ENCODE measurements around the gene ITGB3. TPM values are rescaled to one million over a fixed set of nuclear protein-coding genes. Genes with fewer than 3 reads are reported as not detected.
A peak's percentile ranks its signal among the peaks of the same experiment; 100 is the strongest.

The ITGB3 gene
- total and polyA plus RNA-seq, 2 of the 4 experiments (the other 2 are of a cell fraction), result 9.8 to 17.6 TPM

GRCh38 chr17:47221154-47221553 is 32.5 kb upstream of the ITGB3 start:
- dilution Hi-C loops (cut with HindIII; ENCODE audit: low sequenced_read_pairs, unreplicated experiment), result no loop called here
- no peak overlapping the region for H2BK15ac ChIP-seq (ENCODE audit: low read depth, low read length)
- no peak overlapping the region for H4K5ac ChIP-seq (ENCODE audit: low read depth, low read length)
- H3K27me3 ChIP-seq (ENCODE audit: control insufficient read depth, insufficient read depth, low read length), result no peaks in the 10 kb centered on the region
- BruUV-seq (replicated peaks), result no TSS peak
- no peak overlapping the region for H3K23ac ChIP-seq (ENCODE audit: low read depth, low read length)
- H3K9me1 ChIP-seq (ENCODE audit: insufficient read depth, low read length), result peaks cover under 1% of the 10 kb centered on the region
- H3K14ac ChIP-seq (replicated peaks; ENCODE audit: low read depth, low read length), result no peak overlapping the region
- no peak overlapping the region for H4K91ac ChIP-seq (ENCODE audit: insufficient read depth, low read depth, low read length)
- H3K4me2 ChIP-seq (ENCODE audit: low read depth, low read length), result no peak overlapping the region
- DNase-seq (no peak), ATAC-seq (ENCODE audit: low read depth) (no peak)
- peaks cover 15% of the 10 kb centered on the region for H3K4me1 ChIP-seq (ENCODE audit: control insufficient read depth, insufficient read depth, low read length)
- no peak overlapping the region for H3K4me3 ChIP-seq (ENCODE audit: insufficient read depth, low read depth, low read length)
- no peak overlapping the region for H2BK5ac ChIP-seq (ENCODE audit: low read depth, low read length, poor library complexity, severe bottlenecking)
- no peak overlapping the region for H3K56ac ChIP-seq (ENCODE audit: extremely low read depth, insufficient read depth, low read length)
- no peaks in the 10 kb centered on the region for H3K9me3 ChIP-seq (ENCODE audit: control insufficient read depth, insufficient read depth, low read length)
- no peak overlapping the region for H2BK120ac ChIP-seq (ENCODE audit: low read depth, low read length)
- in situ Hi-C loops (cut with MboI; ENCODE audit: low sequenced_read_pairs), result loop anchor here (10.0 kb wide), 1 partner anchor 394 kb away; no protein-coding TSS in a partner anchor
- H3K36me3 ChIP-seq (ENCODE audit: control insufficient read depth, insufficient read depth, low read length), result no peaks in the 10 kb centered on the region
- H3K27ac ChIP-seq (ENCODE audit: insufficient read depth, low read length), result no peak overlapping the region
- no peak overlapping the region for H3K9ac ChIP-seq (ENCODE audit: low read depth, low read length)
- no peak overlapping the region for H2AK9ac ChIP-seq (replicated peaks; ENCODE audit: low read depth, low read length, poor library complexity)
- no peaks in the 10 kb centered on the region for H4K20me1 ChIP-seq (ENCODE audit: insufficient read depth, low read length)
- TF ChIP-seq MAFK (IDR thresholded peaks at IDR 0.05; ENCODE audit: low read depth, low read length), result no peak
- no peak for TF ChIP-seq CHD1 (IDR thresholded peaks at IDR 0.05; ENCODE audit: low read depth, low read length)
- no peak for TF ChIP-seq MXI1 (IDR thresholded peaks at IDR 0.05; ENCODE audit: borderline replicate concordance, low read depth, low read length)
- no peak for TF ChIP-seq CTCF (conservative IDR thresholded peaks at IDR 0.05; ENCODE audit: low read depth, low read length)
- TF ChIP-seq FOS (IDR thresholded peaks at IDR 0.05; ENCODE audit: low read depth, low read length), result no peak
- TF ChIP-seq MAZ (IDR thresholded peaks at IDR 0.05; ENCODE audit: borderline replicate concordance, low read depth, low read length), result no peak
- no peak for TF ChIP-seq RCOR1 (IDR thresholded peaks at IDR 0.05; ENCODE audit: insufficient replicate concordance, low read length)
- no peak for TF ChIP-seq SMC3 (IDR thresholded peaks at IDR 0.05; ENCODE audit: low read depth, low read length)
- TF ChIP-seq NFE2L2 (IDR thresholded peaks at IDR 0.05; ENCODE audit: low read depth, low read length), result no peak
- no peak for TF ChIP-seq ELK1 (IDR thresholded peaks at IDR 0.05; ENCODE audit: borderline replicate concordance, low read depth, low read length)
- TF ChIP-seq BHLHE40 (IDR thresholded peaks at IDR 0.05; ENCODE audit: low read depth, low read length), result no peak
- TF ChIP-seq CEBPB (IDR thresholded peaks at IDR 0.05; ENCODE audit: low read depth, low read length), result no peak
- TF ChIP-seq RAD21 (IDR thresholded peaks at IDR 0.05; ENCODE audit: low read length), result no peak
- TF ChIP-seq USF2 (IDR thresholded peaks at IDR 0.05; ENCODE audit: low read depth, low read length), result no peak
- no peak overlapping the region for H3K4ac ChIP-seq (ENCODE audit: low read depth, low read length)
- peak overlapping the region; percentile 18; the same call in 1 of the 2 replicates for H2AK5ac ChIP-seq (ENCODE audit: low read depth, low read length)
- intact Hi-C loops (cut with micrococcal nuclease), result no loop called here
- no peak overlapping the region for H2BK20ac ChIP-seq (ENCODE audit: low read depth, low read length)
- no peak overlapping the region for H4K8ac ChIP-seq (ENCODE audit: low read depth in 2 of 2, low read length in 2 of 2)
- WGBS, 2 experiments (ENCODE audit: extremely low coverage in 2 of 2, insufficient read length in 1 of 2), result no CpG with 5 or more reads among the region's 6 CpGs
- H2AFZ ChIP-seq (replicated peaks; ENCODE audit: low read length, poor library complexity), result no peak overlapping the region
- peaks cover 0 to 2% of the 10 kb centered on the region in 2 experiments; a peak in 1 of 4 replicates for H3K79me1 ChIP-seq (ENCODE audit: low read depth in 1 of 2, low read length in 2 of 2)
- ChIA-PET CTCF (no interaction called here), POLR2A (ENCODE audit: unreplicated experiment) (no interaction called here)
- H3K18ac ChIP-seq (ENCODE audit: low read depth, low read length), result no peak overlapping the region
